ENCODE results near the gene NAT8L.

- TF ChIP-seq CTCF (IDR thresholded peaks at IDR 0.05) (no peak), POLR2A (IDR thresholded peaks at IDR 0.05; ENCODE audit: low read depth) (no peak), EP300 (IDR thresholded peaks at IDR 0.05) (no peak), POLR2AphosphoS5 (IDR thresholded peaks at IDR 0.05) (no peak)
These were observed 34.1 kb downstream of the NAT8L start for GRCh38 chr4:2093265-2093664.

Data from esophagus muscularis mucosa (tissue), 4 donors.